ENCODE data around the gene DNAJC9.
"Not testable (repeated sequence)": the region's sequence is repeated elsewhere in the genome, so short reads cannot be mapped to it uniquely, and the experiment has no call there.

Gene DNAJC9

GRCh38 chr10:73246646-73247508, at the start of gene DNAJC9:
Gene DNAJC9, minus strand, starts transcription at chr10:73247255. Its CDS starts 66 bp downstream, at chr10:73247189.
- peak; percentile 46 to 97 (median 88) for DNase-seq

GRCh38 chr10:73293461-73293860, 46.4 kb upstream of the DNAJC9 start:
- DNase-seq, result no peak

GRCh38 chr10:73289958-73290357, 42.9 kb upstream of the DNAJC9 start:
- DNase-seq, result no peak

GRCh38 chr10:73287441-73287840, 40.4 kb upstream of the DNAJC9 start:
- DNase-seq, result no peak

- DNase-seq, result no peak
Measured at GRCh38 chr10:73281097-73281496, 34.0 kb upstream of the DNAJC9 start.

- no peak for DNase-seq
Measured at GRCh38 chr10:73264423-73264822, 17.4 kb upstream of the DNAJC9 start.

GRCh38 chr10:73263693-73264347, 16.8 kb upstream of the DNAJC9 start:
- no peak for DNase-seq

- no peak for DNase-seq
Measured at GRCh38 chr10:73262880-73263555, 16.0 kb upstream of the DNAJC9 start.

GRCh38 chr10:73262105-73262730, 15.2 kb upstream of the DNAJC9 start:
- no peak for DNase-seq

GRCh38 chr10:73261362-73261995, 14.4 kb upstream of the DNAJC9 start:
- no peak for DNase-seq

- DNase-seq, result not testable (repeated sequence)
Measured at GRCh38 chr10:73258612-73259011, 11.6 kb upstream of the DNAJC9 start.

GRCh38 chr10:73253225-73253555, 6.1 kb upstream of the DNAJC9 start:
- no peak for DNase-seq

- peak; percentile 31 to 97 (median 92) for DNase-seq
Measured at GRCh38 chr10:73252445-73253224, 5.6 kb upstream of the DNAJC9 start, which contains the start of gene MRPS16. Gene MRPS16, minus strand, starts transcription at chr10:73252644. Its CDS starts 162 bp downstream, at chr10:73252482.

GRCh38 chr10:73251683-73252444, 4.8 kb upstream of the DNAJC9 start:
- peak in 2 of 56 donors; percentile 1 to 4 for DNase-seq

- DNase-seq, result no peak
Measured at GRCh38 chr10:73248259-73248724, 1.2 kb upstream of the DNAJC9 start.

GRCh38 chr10:73247509-73248258, 629 bp upstream of the DNAJC9 start:
- DNase-seq, result no peak

GRCh38 chr10:73246322-73246645, 771 bp downstream of the DNAJC9 start:
- DNase-seq, result no peak

- no peak for DNase-seq
Measured at GRCh38 chr10:73244866-73245477, 2.1 kb downstream of the DNAJC9 start.
